Inflammatory macrophage (primary cell): ENCODE results near the gene USP10.
"Not testable (repeated sequence)": the region's sequence is repeated elsewhere in the genome, so short reads cannot be mapped to it uniquely, and the experiment has no call there.

Source experiments
- DNase-seq, 2 donors: peaks; one replicate each; pipeline ENCODE4 v3.0.0-alpha.2; 2020 to 2022

USP10 gene

GRCh38 chr16:84675423-84675822 is 24.4 kb upstream of the USP10 start:
- DNase-seq, result no peak

- no peak for DNase-seq
Measured at GRCh38 chr16:84675884-84676283, 23.9 kb upstream of the USP10 start.

GRCh38 chr16:84677017-84677803 is 22.6 kb upstream of the USP10 start:
- DNase-seq, result no peak

- no peak for DNase-seq
Measured at GRCh38 chr16:84677849-84678248, 22.0 kb upstream of the USP10 start.

GRCh38 chr16:84678541-84678940 is 21.3 kb upstream of the USP10 start:
- DNase-seq, result no peak

- DNase-seq, result no peak
Measured at GRCh38 chr16:84680165-84680842, 19.5 kb upstream of the USP10 start.

- DNase-seq, result no peak
Measured at GRCh38 chr16:84680843-84681629, 18.8 kb upstream of the USP10 start.

GRCh38 chr16:84683691-84684591 is 15.9 kb upstream of the USP10 start:
- no peak for DNase-seq

- DNase-seq, result no peak
Measured at GRCh38 chr16:84684592-84684965, 15.2 kb upstream of the USP10 start.

GRCh38 chr16:84685210-84685609 is 14.6 kb upstream of the USP10 start:
- DNase-seq, result no peak

GRCh38 chr16:84686707-84687298 is 13.0 kb upstream of the USP10 start:
- DNase-seq, result no peak

- DNase-seq, result peak; percentile 90 to 93
Measured at GRCh38 chr16:84687715-84688114, 12.1 kb upstream of the USP10 start.

- DNase-seq, result not testable (repeated sequence)
Measured at GRCh38 chr16:84688163-84688562, 11.6 kb upstream of the USP10 start.

- no peak for DNase-seq
Measured at GRCh38 chr16:84689111-84689510, 10.7 kb upstream of the USP10 start.

GRCh38 chr16:84690088-84690819 is 9.5 kb upstream of the USP10 start:
- no peak for DNase-seq

- peak; percentile 48 to 69 for DNase-seq
Measured at GRCh38 chr16:84692451-84693214, 7.2 kb upstream of the USP10 start.

GRCh38 chr16:84693869-84694268 is 5.9 kb upstream of the USP10 start:
- not testable (repeated sequence) for DNase-seq

- DNase-seq, result no peak
Measured at GRCh38 chr16:84694980-84695379, 4.8 kb upstream of the USP10 start.

- DNase-seq, result no peak
Measured at GRCh38 chr16:84699147-84699711, 571 bp upstream of the USP10 start.
